ENCODE data around the gene C16orf89. TPM values are rescaled to one million over a fixed set of nuclear protein-coding genes. Genes with fewer than 3 reads are reported as not detected.
A peak's percentile ranks its signal among the peaks of the same experiment; 100 is the strongest.

The C16orf89 gene
- total RNA-seq, 1 donor from 2014 or later = 198 TPM

DNA sequence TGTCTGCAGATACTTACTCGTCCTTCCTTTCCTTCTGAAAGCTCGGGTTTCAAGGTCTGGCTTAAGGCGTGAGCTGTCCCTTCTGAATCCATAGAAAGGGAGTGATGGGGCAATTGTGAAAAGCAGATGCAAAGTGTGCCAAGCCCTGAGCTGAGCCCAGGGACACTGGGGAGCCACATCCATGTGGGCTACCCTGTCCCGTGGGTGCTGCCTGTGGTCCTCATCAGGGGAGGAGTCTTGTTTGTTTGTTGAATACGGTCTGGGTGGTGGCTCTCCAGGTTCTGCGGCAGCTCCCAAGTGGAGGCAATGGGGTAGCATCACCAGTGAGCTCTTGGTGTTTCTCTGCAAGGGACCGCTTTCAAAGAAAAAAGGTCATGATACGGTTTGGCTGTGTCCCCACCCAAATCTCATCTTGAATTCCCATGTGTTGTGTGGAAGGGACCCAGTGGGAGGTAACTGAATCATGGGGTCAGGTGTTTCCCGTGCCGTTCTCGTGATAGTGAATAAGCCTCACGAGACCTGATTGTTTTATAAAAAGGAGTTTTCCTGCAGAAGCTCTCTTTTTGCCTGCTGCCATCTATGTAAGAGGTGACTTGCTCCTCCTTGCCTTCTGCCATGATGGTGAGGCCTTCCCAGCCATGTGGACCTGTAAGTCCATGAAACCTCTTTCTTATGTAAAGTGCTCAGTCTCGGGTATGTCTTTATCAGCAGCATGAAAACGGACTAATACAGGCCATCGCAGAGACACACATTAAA, 4.9 kb upstream of the C16orf89 start:
- H3K27ac ChIP-seq = peak overlapping the region; percentile 88

DNA sequence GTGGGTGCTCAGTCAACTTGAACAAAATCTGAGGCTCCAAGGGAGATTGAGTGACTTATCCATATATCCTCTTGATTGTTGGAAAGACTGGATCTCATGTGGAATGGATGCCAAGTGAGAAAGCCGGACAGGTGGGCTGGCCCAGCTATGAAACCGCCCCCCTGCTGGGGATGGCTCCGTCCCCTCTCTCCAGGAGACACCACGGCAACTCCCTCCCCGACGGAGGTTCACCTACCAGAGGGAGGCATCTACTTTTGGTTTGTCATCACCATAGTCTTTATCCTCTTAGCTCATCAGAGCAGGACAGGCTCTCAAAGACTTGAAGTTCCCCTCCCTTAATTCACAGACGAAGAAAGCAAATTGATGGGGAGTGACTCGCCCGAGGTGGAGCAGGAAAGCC, 4.1 kb upstream of the C16orf89 start:
- intact Hi-C loops (cut with DNase I) = no loop called here
- TF ChIP-seq, protein P1, sequence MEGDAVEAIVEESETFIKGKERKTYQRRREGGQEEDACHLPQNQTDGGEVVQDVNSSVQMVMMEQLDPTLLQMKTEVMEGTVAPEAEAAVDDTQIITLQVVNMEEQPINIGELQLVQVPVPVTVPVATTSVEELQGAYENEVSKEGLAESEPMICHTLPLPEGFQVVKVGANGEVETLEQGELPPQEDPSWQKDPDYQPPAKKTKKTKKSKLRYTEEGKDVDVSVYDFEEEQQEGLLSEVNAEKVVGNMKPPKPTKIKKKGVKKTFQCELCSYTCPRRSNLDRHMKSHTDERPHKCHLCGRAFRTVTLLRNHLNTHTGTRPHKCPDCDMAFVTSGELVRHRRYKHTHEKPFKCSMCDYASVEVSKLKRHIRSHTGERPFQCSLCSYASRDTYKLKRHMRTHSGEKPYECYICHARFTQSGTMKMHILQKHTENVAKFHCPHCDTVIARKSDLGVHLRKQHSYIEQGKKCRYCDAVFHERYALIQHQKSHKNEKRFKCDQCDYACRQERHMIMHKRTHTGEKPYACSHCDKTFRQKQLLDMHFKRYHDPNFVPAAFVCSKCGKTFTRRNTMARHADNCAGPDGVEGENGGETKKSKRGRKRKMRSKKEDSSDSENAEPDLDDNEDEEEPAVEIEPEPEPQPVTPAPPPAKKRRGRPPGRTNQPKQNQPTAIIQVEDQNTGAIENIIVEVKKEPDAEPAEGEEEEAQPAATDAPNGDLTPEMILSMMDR (IDR thresholded peaks at IDR 0.05) = no peak
- H3K27ac ChIP-seq = no peak overlapping the region
- H3K36me3 ChIP-seq = peaks cover 11% of the 10 kb centered on the region
- no peak for DNase-seq
- H3K27me3 ChIP-seq (ENCODE audit: low read depth) = no peaks in the 10 kb centered on the region
- peaks cover 24% of the 10 kb centered on the region for H3K4me1 ChIP-seq
- H3K9me3 ChIP-seq = no peaks in the 10 kb centered on the region
- ATAC-seq = no peak
- H3K4me3 ChIP-seq = no peak overlapping the region

More for the DNA sequence above, 4.9 kb upstream of the C16orf89 start:
- no peak for ATAC-seq
- H3K4me3 ChIP-seq = no peak overlapping the region
- peaks cover 19% of the 10 kb centered on the region for H3K36me3 ChIP-seq
- DNase-seq = no peak
- intact Hi-C loops (cut with DNase I) = no loop called here
- peaks cover 22% of the 10 kb centered on the region for H3K4me1 ChIP-seq
- TF ChIP-seq, protein P1 (IDR thresholded peaks at IDR 0.05) = no peak
- H3K27me3 ChIP-seq (ENCODE audit: low read depth) = no peaks in the 10 kb centered on the region
- no peaks in the 10 kb centered on the region for H3K9me3 ChIP-seq

DNA sequence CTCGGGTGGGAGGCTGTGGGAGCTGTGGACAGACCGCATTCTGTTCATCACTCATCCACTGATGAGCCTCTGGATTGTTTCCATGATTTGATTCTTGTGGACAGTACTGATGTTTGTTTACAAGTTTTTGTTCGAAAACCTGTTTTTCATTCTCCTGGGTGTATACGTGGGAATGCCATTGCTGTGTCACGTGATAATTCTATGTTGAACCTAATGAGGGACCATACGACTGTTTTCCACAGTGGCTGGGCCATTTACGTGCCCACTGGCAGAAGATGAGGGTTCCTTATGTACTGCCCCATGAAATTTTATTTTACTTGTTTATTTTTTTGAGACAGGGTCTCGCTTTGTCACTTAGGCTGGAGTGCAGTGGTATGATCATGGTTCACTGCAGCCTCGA, 3.3 kb upstream of the C16orf89 start:
- no peak for DNase-seq
- intact Hi-C loops (cut with DNase I) = no loop called here
- ATAC-seq = no peak
- Histone ChIP-seq H3K4me3 (no peak overlapping the region), H3K9me3 (no peaks in the 10 kb centered on the region), H3K4me1 (peaks cover 24% of the 10 kb centered on the region), H3K27ac (no peak overlapping the region), H3K36me3 (peaks cover 5% of the 10 kb centered on the region), H3K27me3 (ENCODE audit: low read depth) (no peaks in the 10 kb centered on the region)
- TF ChIP-seq, protein P1 (IDR thresholded peaks at IDR 0.05) = no peak

DNA sequence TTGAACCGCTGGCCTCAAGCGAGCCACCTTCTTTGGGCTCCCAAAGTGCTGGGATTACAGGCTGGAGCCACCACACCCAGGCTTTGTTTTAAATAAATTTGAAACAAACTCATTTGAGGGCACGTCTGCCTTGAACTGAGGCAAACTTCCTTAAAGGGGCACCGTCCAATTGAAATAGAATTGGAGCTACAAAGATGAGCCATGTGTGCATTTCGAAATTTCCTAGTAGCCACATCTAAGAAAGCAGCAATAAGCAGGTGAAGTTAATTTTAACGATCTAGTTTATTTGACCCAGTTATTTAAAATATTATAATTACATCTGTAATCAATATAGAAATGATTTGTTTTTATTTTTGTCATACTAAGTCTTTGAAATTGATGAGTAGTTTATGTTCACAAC, 755 bp upstream of the C16orf89 start:
- ATAC-seq (no peak), DNase-seq (no peak)
- peaks cover 13% of the 10 kb centered on the region for H3K4me1 ChIP-seq
- H3K27ac ChIP-seq = peak overlapping the region; percentile 73
- peaks cover 8% of the 10 kb centered on the region for H3K36me3 ChIP-seq
- no peaks in the 10 kb centered on the region for H3K27me3 ChIP-seq (ENCODE audit: low read depth)
- H3K4me3 ChIP-seq = no peak overlapping the region
- intact Hi-C loops (cut with DNase I) = no loop called here
- no peaks in the 10 kb centered on the region for H3K9me3 ChIP-seq
- TF ChIP-seq, protein P1 (IDR thresholded peaks at IDR 0.05) = no peak

DNA sequence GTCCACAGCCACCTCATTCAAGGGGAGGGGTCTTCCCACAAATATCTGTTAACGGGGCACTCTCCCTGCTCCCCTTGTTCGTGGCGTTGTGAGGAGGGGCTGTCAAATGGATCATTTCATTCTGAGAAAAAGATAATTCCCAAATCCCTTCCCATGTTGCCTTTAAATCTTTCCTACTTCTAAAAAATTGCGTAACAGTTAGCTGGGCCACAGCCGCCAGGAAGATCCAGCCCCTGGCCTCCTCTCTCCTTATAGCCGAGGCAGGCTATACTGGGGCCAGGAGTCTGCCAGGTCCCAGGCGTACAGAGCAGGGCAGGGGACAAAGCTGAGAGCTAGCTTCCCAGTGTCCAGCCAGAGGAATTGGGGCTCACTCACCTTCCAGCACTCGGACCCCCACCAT, 430 bp downstream of the C16orf89 start:
- peaks cover 11% of the 10 kb centered on the region for H3K36me3 ChIP-seq
- ATAC-seq (peak; percentile 70 to 77), DNase-seq (no peak)
- no peaks in the 10 kb centered on the region for H3K9me3 ChIP-seq
- TF ChIP-seq, protein P1 (IDR thresholded peaks at IDR 0.05) = no peak
- intact Hi-C loops (cut with DNase I) = no loop called here
- H3K4me3 ChIP-seq = peak overlapping the region; percentile 50
- peak overlapping the region; percentile 73 for H3K27ac ChIP-seq
- peaks cover 7% of the 10 kb centered on the region for H3K4me1 ChIP-seq
- H3K27me3 ChIP-seq (ENCODE audit: low read depth) = no peaks in the 10 kb centered on the region

Measured in lower lobe of right lung (tissue), 2 donors.